K562 (cell line): ENCODE measurements around the gene NEB. TPM values are rescaled to one million over a fixed set of nuclear protein-coding genes. Genes with fewer than 3 reads are reported as not detected.

Experiments used
- ATAC-seq: fragments of 200-7000 bp; cut with Tn5 transposase; 3 replicates; pipeline ENCODE4 v1.9.1; 2020; ENCODE audit warnings: moderate library complexity
- BruUV-seq: library from RNA; stranded (reverse); fragments of 400-500 nt; replicated peaks from 2 replicates; lab custom pipeline; 2021; lab: Mats Ljungman, UMichigan
- CTCF ChIA-PET: fragments of 300-600 bp; formaldehyde crosslinking; extraction: SDS; loops from one replicate; lab custom pipeline; 2021; ENCODE audit warnings: low intra/inter-chr PET ratio; lab: Yijun Ruan, JAX
- POLR2A ChIA-PET: fragments of 300-600, 350-650 bp; sonication (Branson Sonifier 250); formaldehyde crosslinking; extraction: SDS; loops from one replicate; lab custom pipeline; 2021; ENCODE audit warnings: antibody characterized with exemption, inconsistent platforms; lab: Yijun Ruan, JAX
- DNase-seq, 4 experiments: peaks; one replicate each; pipeline versions ENCODE4 v3.0.0 to v3.0.0-alpha.2; 2011 to 2018; ENCODE audit warnings: low spot score in 3 of 4, mixed read lengths in 3 of 4; ENCODE audit errors: extremely low read depth in 1 of 4
- FAIRE-seq: peaks from 2 replicates; lab custom pipeline; 2011; peaks lifted over from hg19 to GRCh38; lab: Jason Lieb, UNC
- H2AFZ ChIP-seq: 2 replicates; pipeline ENCODE4 v1.6.0; 2011; ENCODE audit warnings: low read depth, low read length, control low read depth, inconsistent platforms
- H3K27ac ChIP-seq: fragments of 200-600 bp; 3 replicates; pipeline ENCODE4 v1.8.0; 2011; ENCODE audit warnings: low read depth, mild to moderate bottlenecking, control low read depth, inconsistent platforms, low read length, moderate library complexity, mixed read lengths; ENCODE audit errors: extremely low read depth
- H3K27me3 ChIP-seq, 2 experiments: fragments of 300-600 bp in 1 of 2; 2 replicates in 1 of 2; 3 replicates in 1 of 2; pipeline versions ENCODE4 v1.6.0 to v1.8.0; 2011; ENCODE audit warnings: inconsistent platforms in 2 of 2, low read length in 2 of 2, mild to moderate bottlenecking in 1 of 2, mixed read lengths in 1 of 2, moderate library complexity in 1 of 2; ENCODE audit not compliant: control insufficient read depth in 2 of 2, insufficient read depth in 2 of 2
- H3K36me3 ChIP-seq: fragments of 300-600 bp; 3 replicates; pipeline ENCODE4 v1.8.0; 2011; ENCODE audit warnings: mild to moderate bottlenecking, low read length, inconsistent platforms; ENCODE audit not compliant: control insufficient read depth, insufficient read depth
- H3K4me1 ChIP-seq, 2 experiments: fragments of 200-600 bp in 1 of 2; replicated peaks in 1 of 2; 2 replicates in 1 of 2; 3 replicates in 1 of 2; pipeline versions ENCODE4 v1.5.1 to v1.8.0; 2011; ENCODE audit warnings: inconsistent platforms in 2 of 2, low read length in 2 of 2, mild to moderate bottlenecking in 1 of 2, mixed read lengths in 1 of 2, moderate library complexity in 1 of 2; ENCODE audit not compliant: control insufficient read depth in 2 of 2, insufficient read depth in 2 of 2
- H3K4me2 ChIP-seq: 2 replicates; pipeline ENCODE4 v1.6.1; 2011; ENCODE audit warnings: low read length, control low read depth, inconsistent platforms, mixed read lengths; ENCODE audit not compliant: insufficient read depth
- H3K4me3 ChIP-seq: fragments of 200-600 bp; sonication (generic), shearing (Covaris generic); 2 replicates; pipeline ENCODE4 v1.5.1; 2016; ENCODE audit warnings: control low read depth, inconsistent platforms
- H3K79me2 ChIP-seq: fragments of 200-600 bp; 3 replicates; pipeline ENCODE4 v1.8.0; 2011; ENCODE audit warnings: low read length, inconsistent platforms; ENCODE audit not compliant: control insufficient read depth, insufficient read depth
- H3K9ac ChIP-seq, 2 experiments: 2 replicates each; pipeline versions ENCODE4 v1.6.0 to v1.6.1; 2011; ENCODE audit warnings: low read depth in 2 of 2, low read length in 2 of 2, control low read depth in 1 of 2, inconsistent platforms in 1 of 2, mild to moderate bottlenecking in 1 of 2, mixed read lengths in 1 of 2; ENCODE audit not compliant: insufficient read depth in 1 of 2
- H3K9me1 ChIP-seq: one replicate; pipeline ENCODE4 v1.6.0; 2011; ENCODE audit warnings: inconsistent platforms, mild to moderate bottlenecking, low read length, moderate library complexity; ENCODE audit not compliant: control insufficient read depth, insufficient read depth
- H3K9me3 ChIP-seq: replicated peaks from 2 replicates; pipeline ENCODE4 v1.5.1; 2011; ENCODE audit warnings: low read depth, low read length, inconsistent platforms; ENCODE audit not compliant: control insufficient read depth, insufficient read depth
- H4K20me1 ChIP-seq: replicated peaks from 2 replicates; pipeline ENCODE4 v1.6.1; 2011; ENCODE audit warnings: low read length, inconsistent platforms, mixed read lengths; ENCODE audit not compliant: control insufficient read depth, insufficient read depth
- DEAF1 ChIP-seq: fragments of 450-650 bp; formaldehyde crosslinking; IDR thresholded peaks from 2 replicates; pipeline ENCODE4 v1.4.0; 2020; ENCODE audit warnings: mild to moderate bottlenecking, moderate library complexity
- ELF4 ChIP-seq: fragments of 450-650 bp; formaldehyde crosslinking; IDR thresholded peaks from 2 replicates; pipeline ENCODE4 v1.4.0; 2022; ENCODE audit warnings: missing genetic modification characterization
- FIP1L1 ChIP-seq: fragments of 200-400 bp; formaldehyde crosslinking; IDR thresholded peaks from 2 replicates; pipeline ENCODE4 v1.6.1; 2018; ENCODE audit warnings: mild to moderate bottlenecking, low read depth, low read length; ENCODE audit not compliant: poor library complexity, severe bottlenecking
- FOXK2 ChIP-seq, 2 experiments: fragments of 450-650 bp; IDR thresholded peaks in 1 of 2; conservative IDR thresholded peaks in 1 of 2; 2 replicates each; pipeline ENCODE4 v1.6.1; 2016; ENCODE audit warnings: low read depth in 2 of 2, mild to moderate bottlenecking in 1 of 2
- HLTF ChIP-seq: fragments of 450-650 bp; IDR thresholded peaks from 2 replicates; pipeline ENCODE4 v1.6.1; 2016
- HMG20A ChIP-seq: fragments of 450-650 bp; formaldehyde crosslinking; conservative IDR thresholded peaks from 2 replicates; pipeline ENCODE4 v1.4.0; 2020; ENCODE audit warnings: mild to moderate bottlenecking, mixed read lengths
- HNRNPH1 ChIP-seq: fragments of 200-400 bp; formaldehyde crosslinking; optimal IDR thresholded peaks from 2 replicates; pipeline ENCODE3; 2017; ENCODE audit warnings: low read depth, mild to moderate bottlenecking, low read length, moderate library complexity
- IFI16 ChIP-seq: fragments of 250-450 bp; sonication (Bioruptor Pico); IDR thresholded peaks from 2 replicates; pipeline ENCODE4 v2.1.2; 2022; ENCODE audit warnings: mild to moderate bottlenecking, inconsistent platforms
- KDM1A ChIP-seq, 2 experiments: fragments of 450-650 bp; IDR thresholded peaks; 2 replicates each; pipeline ENCODE4 v1.6.1; 2016; ENCODE audit warnings: mild to moderate bottlenecking in 2 of 2
- SRF ChIP-seq, 2 experiments: fragments of 250-450, 450-650 bp in 1 of 2; sonication (Bioruptor Pico) in 1 of 2; sonication (generic) in 1 of 2; formaldehyde crosslinking; IDR thresholded peaks; 2 replicates each; pipeline versions ENCODE4 v1.5.0 to v1.5.1; 2020 to 2022; ENCODE audit warnings: mild to moderate bottlenecking in 1 of 2, missing genetic modification reagents in 1 of 2
- TAF15 ChIP-seq: fragments of 200-400 bp; formaldehyde crosslinking; IDR thresholded peaks from 2 replicates; pipeline ENCODE4 v1.6.1; 2017; ENCODE audit warnings: mild to moderate bottlenecking, low read depth, low read length, moderate library complexity
- ZNF146 ChIP-seq: IDR thresholded peaks from one replicate; pipeline ENCODE4 v1.6.1; 2018; ENCODE audit warnings: missing compliant biosample characterization; ENCODE audit not compliant: unreplicated experiment
- ZNF224 ChIP-seq: sonication (generic); formaldehyde crosslinking; IDR thresholded peaks from 2 replicates; pipeline ENCODE4 v1.8.0; 2022; ENCODE audit warnings: mild to moderate bottlenecking, missing genetic modification reagents
- ZNF586 ChIP-seq: fragments of 450-650 bp; formaldehyde crosslinking; conservative IDR thresholded peaks from 2 replicates; pipeline ENCODE4 v1.4.0; 2020; ENCODE audit warnings: mild to moderate bottlenecking, moderate library complexity
- WGBS: fragments of 100-300 bp; shearing (Covaris generic); methylation state at CpG from one replicate; pipeline ENCODE4 v1.1.6; 2016; ENCODE audit warnings: low coverage, mixed read lengths; ENCODE audit not compliant: insufficient coverage; ENCODE audit errors: missing lambda C conversion rate; 5-methylcytosine and 5-hydroxymethylcytosine counted together
- in situ Hi-C: fragments of 300-500 bp; cut with MboI; formaldehyde crosslinking; loops from 4 replicates; pipeline ENCODE4 v1.15.0; 2018; ENCODE audit warnings: inconsistent platforms, mixed read lengths
- intact Hi-C: fragments of 100-400 bp; cut with micrococcal nuclease; formaldehyde crosslinking; loops from 2 replicates; pipeline ENCODE4 v1.14.2; 2022
- polyA plus RNA-seq, 8 experiments: library from polyadenylated mRNA; depleted of rRNA in 4 of 8; stranded (reverse) in 5 of 8; unstranded in 3 of 8; fragments of >200 nt; fragmentation: Nextera tagmentation in 2 of 8; fragmentation: Illumina TruSeq in 1 of 8; extraction: Ambion mirVana in 2 of 8; extraction: Trizol in 1 of 8; gene quantifications; 2 replicates each; pipeline versions ENCODE4 v1.2.1 to v1.2.3, GENCODE V29; 2011 to 2014; ENCODE audit warnings: inconsistent platforms in 1 of 8, missing spikeins in 1 of 8
- total RNA-seq, 7 experiments: library from RNA; depleted of rRNA in 6 of 7; stranded (reverse); fragments of >200 nt in 6 of 7; fragmentation: Illumina TruSeq in 2 of 7; extraction: Trizol in 2 of 7; gene quantifications; 2 replicates each; pipeline versions ENCODE4 v1.2.1 to v1.2.3, GENCODE V29; 2011 to 2021; ENCODE audit warnings: low replicate concordance in 1 of 7
- TF ChIP-seq, protein P1 (sequence below): fragments of 450-650 bp; IDR thresholded peaks from 2 replicates; pipeline ENCODE4 v1.6.1; 2016; ENCODE audit warnings: missing biosample characterization, missing genetic modification characterization
- TF ChIP-seq, protein P2 (sequence below): fragments of 250-450 bp; sonication (Bioruptor Pico); IDR thresholded peaks from 2 replicates; pipeline ENCODE4 v1.8.0; 2022; ENCODE audit warnings: inconsistent platforms
- TF ChIP-seq, protein P3 (sequence below): IDR thresholded peaks from 3 replicates; pipeline ENCODE4 v1.6.1; 2011; ENCODE audit warnings: borderline replicate concordance, mild to moderate bottlenecking; ENCODE audit not compliant: insufficient read length, insufficient read depth
- TF ChIP-seq, protein P4 (sequence below): fragments of 250-450 bp; sonication (Bioruptor Pico); IDR thresholded peaks from 2 replicates; pipeline ENCODE4 v1.6.1; 2021; ENCODE audit warnings: mild to moderate bottlenecking

Gene NEB
- total and polyA plus RNA-seq, 9 of the 15 experiments (the other 6 are each of a cell fraction or from before 2014, with no cell fraction given): 1.7 to 3.8 (median 2.9) TPM

DNA sequence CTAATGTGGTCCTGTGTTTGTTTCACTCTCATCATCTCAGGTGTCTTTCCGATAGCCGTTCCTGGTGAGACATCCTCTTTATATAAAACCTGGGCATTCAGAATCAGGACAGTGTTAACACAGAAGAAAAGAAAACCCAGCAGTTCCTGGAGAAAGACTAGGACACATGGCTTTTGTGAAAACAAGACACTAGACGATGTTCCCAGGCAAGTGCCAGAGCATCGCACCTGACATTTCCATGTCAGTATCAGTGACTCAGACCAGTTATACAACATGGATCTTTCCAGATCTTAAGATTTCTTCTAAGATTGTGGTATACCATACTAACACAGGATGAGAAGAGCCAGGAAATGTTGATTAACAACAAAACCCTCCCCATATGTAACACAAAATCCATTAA is 228.1 kb downstream of the NEB start:
- intact Hi-C loops: no loop called here
- WGBS: 94% methylated on average over 4 of the region's 4 CpGs
- TF ChIP-seq HNRNPH1 (no peak), FOXK2 (conservative IDR thresholded peaks at IDR 0.05 in 1 of 2, IDR thresholded peaks at IDR 0.05 in 1 of 2; ENCODE audit: low read depth in 2 of 2) (no peak), SRF (CRISPR knock-in tag; IDR thresholded peaks at IDR 0.05) (no peak), FIP1L1 (no peak), HLTF (no peak), ZNF224 (CRISPR knock-in tag) (no peak), TAF15 (no peak), HMG20A (CRISPR knock-in tag) (no peak), KDM1A (IDR thresholded peaks at IDR 0.05) (no peak), ZNF586 (CRISPR knock-in tag) (no peak), DEAF1 (CRISPR knock-in tag) (no peak), IFI16 (CRISPR knock-in tag) (no peak), ELF4 (CRISPR knock-in tag) (no peak), ZNF146 (CRISPR knock-in tag) (no peak)
- TF ChIP-seq, protein P1, sequence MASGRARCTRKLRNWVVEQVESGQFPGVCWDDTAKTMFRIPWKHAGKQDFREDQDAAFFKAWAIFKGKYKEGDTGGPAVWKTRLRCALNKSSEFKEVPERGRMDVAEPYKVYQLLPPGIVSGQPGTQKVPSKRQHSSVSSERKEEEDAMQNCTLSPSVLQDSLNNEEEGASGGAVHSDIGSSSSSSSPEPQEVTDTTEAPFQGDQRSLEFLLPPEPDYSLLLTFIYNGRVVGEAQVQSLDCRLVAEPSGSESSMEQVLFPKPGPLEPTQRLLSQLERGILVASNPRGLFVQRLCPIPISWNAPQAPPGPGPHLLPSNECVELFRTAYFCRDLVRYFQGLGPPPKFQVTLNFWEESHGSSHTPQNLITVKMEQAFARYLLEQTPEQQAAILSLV (tag): no peak
- TF ChIP-seq, protein P2, sequence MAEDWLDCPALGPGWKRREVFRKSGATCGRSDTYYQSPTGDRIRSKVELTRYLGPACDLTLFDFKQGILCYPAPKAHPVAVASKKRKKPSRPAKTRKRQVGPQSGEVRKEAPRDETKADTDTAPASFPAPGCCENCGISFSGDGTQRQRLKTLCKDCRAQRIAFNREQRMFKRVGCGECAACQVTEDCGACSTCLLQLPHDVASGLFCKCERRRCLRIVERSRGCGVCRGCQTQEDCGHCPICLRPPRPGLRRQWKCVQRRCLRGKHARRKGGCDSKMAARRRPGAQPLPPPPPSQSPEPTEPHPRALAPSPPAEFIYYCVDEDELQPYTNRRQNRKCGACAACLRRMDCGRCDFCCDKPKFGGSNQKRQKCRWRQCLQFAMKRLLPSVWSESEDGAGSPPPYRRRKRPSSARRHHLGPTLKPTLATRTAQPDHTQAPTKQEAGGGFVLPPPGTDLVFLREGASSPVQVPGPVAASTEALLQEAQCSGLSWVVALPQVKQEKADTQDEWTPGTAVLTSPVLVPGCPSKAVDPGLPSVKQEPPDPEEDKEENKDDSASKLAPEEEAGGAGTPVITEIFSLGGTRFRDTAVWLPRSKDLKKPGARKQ: no peak
- TF ChIP-seq, protein P3, sequence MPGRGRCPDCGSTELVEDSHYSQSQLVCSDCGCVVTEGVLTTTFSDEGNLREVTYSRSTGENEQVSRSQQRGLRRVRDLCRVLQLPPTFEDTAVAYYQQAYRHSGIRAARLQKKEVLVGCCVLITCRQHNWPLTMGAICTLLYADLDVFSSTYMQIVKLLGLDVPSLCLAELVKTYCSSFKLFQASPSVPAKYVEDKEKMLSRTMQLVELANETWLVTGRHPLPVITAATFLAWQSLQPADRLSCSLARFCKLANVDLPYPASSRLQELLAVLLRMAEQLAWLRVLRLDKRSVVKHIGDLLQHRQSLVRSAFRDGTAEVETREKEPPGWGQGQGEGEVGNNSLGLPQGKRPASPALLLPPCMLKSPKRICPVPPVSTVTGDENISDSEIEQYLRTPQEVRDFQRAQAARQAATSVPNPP: no peak
- TF ChIP-seq, protein P4, sequence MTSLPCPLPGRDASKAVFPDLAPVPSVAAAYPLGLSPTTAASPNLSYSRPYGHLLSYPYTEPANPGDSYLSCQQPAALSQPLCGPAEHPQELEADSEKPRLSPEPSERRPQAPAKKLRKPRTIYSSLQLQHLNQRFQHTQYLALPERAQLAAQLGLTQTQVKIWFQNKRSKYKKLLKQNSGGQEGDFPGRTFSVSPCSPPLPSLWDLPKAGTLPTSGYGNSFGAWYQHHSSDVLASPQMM (CRISPR knock-in tag): no peak
- H3K27ac ChIP-seq: no peak overlapping the region
- no peak overlapping the region for H3K9ac ChIP-seq
- no peaks in the 10 kb centered on the region for H3K9me1 ChIP-seq
- ATAC-seq (no peak), DNase-seq (no peak), FAIRE-seq (no peak)
- ChIA-PET POLR2A (interaction anchor here (1.8 kb wide), 1 partner anchor 9 kb away, joined by 5 read pairs; no protein-coding TSS in a partner anchor), CTCF (no interaction called here)
- H3K9me3 ChIP-seq: no peaks in the 10 kb centered on the region
- H3K79me2 ChIP-seq: no peaks in the 10 kb centered on the region
- H3K4me3 ChIP-seq: no peak overlapping the region
- H2AFZ ChIP-seq: no peak overlapping the region
- in situ Hi-C loops: loop anchor here (5.0 kb wide), 1 partner anchor 506 kb away; no protein-coding TSS in a partner anchor
- H4K20me1 ChIP-seq: no peaks in the 10 kb centered on the region
- H3K27me3 ChIP-seq: no peaks in the 10 kb centered on the region
- BruUV-seq: no TSS peak
- H3K4me1 ChIP-seq: no peaks in the 10 kb centered on the region; a peak in 1 of 5 replicates
- no peak overlapping the region for H3K4me2 ChIP-seq
- H3K36me3 ChIP-seq: peaks cover 12% of the 10 kb centered on the region; the same call in 2 of the 3 replicates
